GM12892 (cell line): ENCODE data around the gene RNU1-2.
"Not testable (repeated sequence)": the region's sequence is repeated elsewhere in the genome, so short reads cannot be mapped to it uniquely, and the experiment has no call there.

Experiments
- POLR2A ChIP-seq: IDR thresholded peaks from 2 replicates; pipeline ENCODE4 v1.6.1; 2011; ENCODE audit warnings: low read depth, low read length, control low read depth
- POLR2AphosphoS5 ChIP-seq: IDR thresholded peaks from 2 replicates; pipeline ENCODE4 v1.6.1; 2011; ENCODE audit warnings: low read depth, low read length, control low read depth
- TAF1 ChIP-seq: IDR thresholded peaks from 2 replicates; pipeline ENCODE4 v1.6.1; 2011; ENCODE audit warnings: low read depth, mild to moderate bottlenecking, control low read depth, low read length, borderline replicate concordance

DNA sequence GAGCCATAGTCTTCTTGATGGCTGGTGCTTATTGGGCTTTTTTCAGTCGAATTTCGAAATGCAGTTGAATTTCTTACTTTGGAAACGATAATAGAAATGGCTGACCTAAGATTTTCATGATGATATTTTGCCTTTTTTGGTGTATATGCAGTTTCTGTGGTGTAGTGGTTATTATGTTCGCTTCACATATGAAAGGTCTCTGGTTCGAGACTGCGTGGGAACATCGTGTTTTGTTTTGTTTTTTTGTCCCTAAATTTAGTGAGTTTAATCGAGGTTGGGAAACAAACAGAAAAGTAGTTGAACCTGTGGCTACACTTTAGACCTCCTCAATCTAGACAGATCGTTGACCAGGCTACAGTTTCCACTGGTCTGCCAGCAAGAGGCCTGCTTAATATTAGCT, 35.7 kb upstream of the RNU1-2 start:
- not testable (repeated sequence) for TF ChIP-seq POLR2A, POLR2AphosphoS5, TAF1
